IMR-90 (cell line): ENCODE results near the gene KCNJ16. TPM values are rescaled to one million over a fixed set of nuclear protein-coding genes. Genes with fewer than 3 reads are reported as not detected.

Experiments
- ATAC-seq: fragments of 200-7000 bp; cut with Tn5 transposase; 2 replicates; pipeline ENCODE4 v1.9.1; 2020; ENCODE audit warnings: low read depth, mild to moderate bottlenecking, moderate library complexity
- BruUV-seq: library from RNA; stranded (reverse); fragments of 400-500 nt; replicated peaks from 2 replicates; lab custom pipeline; 2021; lab: Mats Ljungman, UMichigan
- CTCF ChIA-PET: fragments of 300-600 bp; formaldehyde crosslinking; extraction: SDS; loops from one replicate; lab custom pipeline; 2021; ENCODE audit warnings: antibody characterized with exemption; lab: Yijun Ruan, JAX
- POLR2A ChIA-PET: fragments of 300-600 bp; sonication (Branson Sonifier 250); formaldehyde crosslinking; loops from one replicate; lab custom pipeline; 2022; ENCODE audit warnings: antibody characterized with exemption; ENCODE audit not compliant: unreplicated experiment; lab: Charles Lee
- DNase-seq: peaks from one replicate; pipeline ENCODE4 v3.0.0; 2013
- H2AFZ ChIP-seq: replicated peaks from 2 replicates; pipeline ENCODE3; 2013; ENCODE audit warnings: low read length, mild to moderate bottlenecking; ENCODE audit not compliant: poor library complexity
- H2AK5ac ChIP-seq: 2 replicates; pipeline ENCODE4 v1.6.1; 2013; ENCODE audit warnings: low read depth, low read length, inconsistent platforms
- H2AK9ac ChIP-seq: replicated peaks from 2 replicates; pipeline ENCODE3; 2013; ENCODE audit warnings: mild to moderate bottlenecking, low read depth, low read length, moderate library complexity; ENCODE audit not compliant: poor library complexity
- H2BK120ac ChIP-seq: 2 replicates; pipeline ENCODE4 v1.6.1; 2013; ENCODE audit warnings: low read depth, low read length, inconsistent platforms
- H2BK15ac ChIP-seq: 3 replicates; pipeline ENCODE4 v1.6.1; 2013; ENCODE audit warnings: low read depth, low read length, inconsistent platforms
- H2BK20ac ChIP-seq: 2 replicates; pipeline ENCODE4 v1.6.1; 2013; ENCODE audit warnings: low read depth, mild to moderate bottlenecking, inconsistent platforms, low read length, moderate library complexity
- H2BK5ac ChIP-seq: 2 replicates; pipeline ENCODE4 v1.6.1; 2013; ENCODE audit warnings: mild to moderate bottlenecking, low read depth, low read length, inconsistent platforms; ENCODE audit not compliant: poor library complexity, severe bottlenecking
- H3K14ac ChIP-seq: replicated peaks from 2 replicates; pipeline ENCODE4 v1.6.1; 2013; ENCODE audit warnings: low read depth, low read length, inconsistent platforms
- H3K18ac ChIP-seq: 2 replicates; pipeline ENCODE4 v1.6.1; 2013; ENCODE audit warnings: low read depth, low read length, control low read depth
- H3K23ac ChIP-seq: 2 replicates; pipeline ENCODE4 v1.6.1; 2013; ENCODE audit warnings: low read depth, low read length, inconsistent platforms
- H3K27ac ChIP-seq: 2 replicates; pipeline ENCODE4 v1.5.1; 2013; ENCODE audit warnings: mild to moderate bottlenecking, control low read depth, low read length; ENCODE audit not compliant: insufficient read depth
- H3K27me3 ChIP-seq: 2 replicates; pipeline ENCODE4 v1.6.1; 2013; ENCODE audit warnings: low read length; ENCODE audit not compliant: control insufficient read depth, insufficient read depth
- H3K36me3 ChIP-seq: 2 replicates; pipeline ENCODE4 v1.6.1; 2013; ENCODE audit warnings: low read length, mixed read lengths; ENCODE audit not compliant: control insufficient read depth, insufficient read depth
- H3K4ac ChIP-seq: 2 replicates; pipeline ENCODE4 v1.6.1; 2013; ENCODE audit warnings: low read depth, low read length, inconsistent platforms
- H3K4me1 ChIP-seq: 2 replicates; pipeline ENCODE4 v1.6.1; 2013; ENCODE audit warnings: low read length, mixed read lengths; ENCODE audit not compliant: control insufficient read depth, insufficient read depth
- H3K4me2 ChIP-seq: 2 replicates; pipeline ENCODE4 v1.6.1; 2013; ENCODE audit warnings: low read depth, mild to moderate bottlenecking, control low read depth, low read length, moderate library complexity
- H3K4me3 ChIP-seq: 2 replicates; pipeline ENCODE4 v1.5.1; 2013; ENCODE audit warnings: low read depth, mild to moderate bottlenecking, control low read depth, low read length, moderate library complexity; ENCODE audit not compliant: insufficient read depth
- H3K56ac ChIP-seq: 2 replicates; pipeline ENCODE4 v1.6.1; 2013; ENCODE audit warnings: low read length, inconsistent platforms; ENCODE audit not compliant: insufficient read depth; ENCODE audit errors: extremely low read depth
- H3K79me1 ChIP-seq, 2 experiments: 2 replicates each; pipeline ENCODE4 v1.6.1; 2013; ENCODE audit warnings: low read length in 2 of 2, inconsistent platforms in 1 of 2, low read depth in 1 of 2
- H3K9ac ChIP-seq: 2 replicates; pipeline ENCODE4 v1.6.1; 2013; ENCODE audit warnings: low read depth, low read length, control low read depth
- H3K9me1 ChIP-seq: 2 replicates; pipeline ENCODE4 v1.6.1; 2013; ENCODE audit warnings: low read length, inconsistent platforms; ENCODE audit not compliant: insufficient read depth
- H3K9me3 ChIP-seq: 2 replicates; pipeline ENCODE4 v1.6.1; 2013; ENCODE audit warnings: low read length; ENCODE audit not compliant: control insufficient read depth, insufficient read depth
- H4K20me1 ChIP-seq: 2 replicates; pipeline ENCODE4 v1.6.1; 2013; ENCODE audit warnings: low read length, inconsistent platforms; ENCODE audit not compliant: insufficient read depth
- H4K5ac ChIP-seq: 2 replicates; pipeline ENCODE4 v1.6.1; 2013; ENCODE audit warnings: mild to moderate bottlenecking, low read depth, low read length, control low read depth
- H4K8ac ChIP-seq, 2 experiments: 2 replicates each; pipeline ENCODE4 v1.6.1; 2013; ENCODE audit warnings: low read depth in 2 of 2, low read length in 2 of 2, control low read depth in 1 of 2, inconsistent platforms in 1 of 2
- H4K91ac ChIP-seq: 2 replicates; pipeline ENCODE4 v1.6.1; 2013; ENCODE audit warnings: low read depth, low read length, inconsistent platforms; ENCODE audit not compliant: insufficient read depth
- BHLHE40 ChIP-seq: fragments of 150-350 bp; IDR thresholded peaks from 2 replicates; pipeline ENCODE4 v1.6.1; 2016; ENCODE audit warnings: mild to moderate bottlenecking, low read depth, low read length
- CEBPB ChIP-seq: IDR thresholded peaks from 2 replicates; pipeline ENCODE4 v1.6.1; 2012; ENCODE audit warnings: low read depth, low read length, improper control_type of control experiment
- CHD1 ChIP-seq: IDR thresholded peaks from 2 replicates; pipeline ENCODE4 v1.6.1; 2012; ENCODE audit warnings: low read depth, low read length, improper control_type of control experiment
- FOS ChIP-seq: fragments of 150-350 bp; IDR thresholded peaks from 2 replicates; pipeline ENCODE4 v1.6.1; 2016; ENCODE audit warnings: low read depth, low read length
- MAZ ChIP-seq: IDR thresholded peaks from 2 replicates; pipeline ENCODE4 v1.6.1; 2012; ENCODE audit warnings: low read depth, mild to moderate bottlenecking, low read length, improper control_type of control experiment, moderate library complexity, borderline replicate concordance
- MXI1 ChIP-seq: IDR thresholded peaks from 2 replicates; pipeline ENCODE4 v1.6.1; 2012; ENCODE audit warnings: low read depth, mild to moderate bottlenecking, low read length, moderate library complexity, borderline replicate concordance
- NFE2L2 ChIP-seq: fragments of 150-350 bp; IDR thresholded peaks from 2 replicates; pipeline ENCODE4 v1.6.1; 2016; ENCODE audit warnings: low read depth, mild to moderate bottlenecking, low read length
- POLR2A ChIP-seq: IDR thresholded peaks from 2 replicates; pipeline ENCODE4 v1.6.1; 2012; ENCODE audit warnings: mild to moderate bottlenecking, low read depth, low read length
- RAD21 ChIP-seq: IDR thresholded peaks from 2 replicates; pipeline ENCODE4 v1.6.1; 2012; ENCODE audit warnings: low read length, improper control_type of control experiment
- RCOR1 ChIP-seq: IDR thresholded peaks from 2 replicates; pipeline ENCODE4 v1.6.1; 2012; ENCODE audit warnings: mild to moderate bottlenecking, low read length, improper control_type of control experiment; ENCODE audit not compliant: insufficient replicate concordance
- RFX5 ChIP-seq: IDR thresholded peaks from 2 replicates; pipeline ENCODE4 v1.8.0; 2012; ENCODE audit warnings: low read depth, mild to moderate bottlenecking, low read length, moderate library complexity
- WGBS, 2 experiments: methylation state at CpG; one replicate each; pipeline versions ENCODE4 v1.1.5 to v1.1.7; 2013; ENCODE audit warnings: missing lambda C conversion rate in 2 of 2; ENCODE audit not compliant: insufficient read length in 1 of 2; ENCODE audit errors: extremely low coverage in 2 of 2; 5-methylcytosine and 5-hydroxymethylcytosine counted together
- dilution Hi-C: fragments of 300-500 bp; cut with HindIII; formaldehyde crosslinking; loops from one replicate; pipeline ENCODE4 v1.14.3; 2018; ENCODE audit warnings: low sequenced_read_pairs; ENCODE audit not compliant: unreplicated experiment
- in situ Hi-C: fragments of 300-500 bp; cut with MboI; formaldehyde crosslinking; loops from 3 replicates; pipeline ENCODE4 v1.14.3; 2019; ENCODE audit warnings: low sequenced_read_pairs, inconsistent platforms, mixed read lengths
- intact Hi-C: fragments of 100-400 bp; cut with micrococcal nuclease; formaldehyde crosslinking; loops from 2 replicates; pipeline ENCODE4 v1.10.0; 2022
- polyA plus RNA-seq, 3 experiments: library from polyadenylated mRNA; depleted of rRNA; stranded (reverse); fragments of >200 nt; gene quantifications; 2 replicates each; pipeline ENCODE4 v1.2.3, GENCODE V29; 2012; ENCODE audit warnings: low replicate concordance in 1 of 3
- total RNA-seq: library from RNA; depleted of rRNA; stranded (reverse); fragments of >200 nt; gene quantifications from 2 replicates; pipeline ENCODE4 v1.2.3, GENCODE V29; 2012
- TF ChIP-seq, protein P1 (sequence below): conservative IDR thresholded peaks from 2 replicates; pipeline ENCODE4 v1.5.1; 2012; ENCODE audit warnings: mild to moderate bottlenecking, low read depth, low read length, improper control_type of control experiment
- TF ChIP-seq, protein P2 (sequence below): fragments of 150-350 bp; IDR thresholded peaks from 2 replicates; pipeline ENCODE4 v1.6.1; 2016; ENCODE audit warnings: low read depth, mild to moderate bottlenecking, low read length, moderate library complexity, borderline replicate concordance

Gene KCNJ16
- total and polyA plus RNA-seq, 2 of the 4 experiments (the other 2 are of a cell fraction): not detected

DNA sequence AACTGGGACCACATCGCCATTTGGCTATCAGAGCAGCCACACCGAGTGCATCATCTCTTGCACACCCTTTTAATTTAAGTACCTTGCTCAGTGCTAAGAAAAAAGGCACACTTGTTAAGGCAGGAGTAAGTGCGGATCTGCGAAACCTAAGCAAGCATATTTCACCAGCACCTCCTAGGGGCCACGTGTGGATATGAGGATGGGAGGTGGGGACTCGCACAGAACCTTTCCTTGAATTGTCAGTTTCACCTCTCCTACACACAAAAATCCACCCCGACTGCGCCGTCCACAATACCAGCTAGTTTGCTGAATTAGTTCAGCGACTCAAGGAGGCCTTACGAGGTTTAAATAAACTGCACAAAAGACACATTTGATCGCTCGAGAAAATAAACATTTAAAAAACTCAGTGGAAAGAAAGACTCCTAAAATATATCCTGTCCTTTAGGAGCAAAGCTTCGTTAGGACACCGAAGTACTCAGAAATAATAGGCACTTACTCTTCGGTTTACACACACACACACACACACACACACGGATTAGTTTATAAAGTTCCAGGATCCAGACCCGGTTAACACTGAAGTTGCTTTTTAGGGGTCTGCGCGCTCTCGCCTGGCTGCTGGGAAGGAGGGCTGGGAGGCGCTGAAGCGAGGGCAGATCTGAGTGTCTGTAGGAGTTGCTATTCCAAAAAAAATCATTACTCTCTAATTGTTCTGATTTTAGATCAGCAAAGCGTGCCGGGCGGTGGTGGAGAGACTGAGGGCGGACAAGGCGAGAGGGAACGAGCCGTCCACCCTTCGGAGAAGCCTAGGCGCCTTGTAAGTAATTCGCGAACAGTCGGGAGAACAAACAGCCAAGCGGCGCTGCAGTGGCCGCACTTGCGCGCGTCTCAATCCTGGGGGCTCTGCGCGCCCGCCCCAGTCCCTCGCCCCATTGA is 93.3 kb downstream of the KCNJ16 start:
- intact Hi-C loops: loop anchor here (1.0 to 5.0 kb wide), 8 partner anchors 239 to 841 kb away; partner anchors contain the start of gene ABCA5
- DNase-seq (peak; percentile 81), ATAC-seq (peak; percentile 33)
- H3K18ac ChIP-seq: peak overlapping the region; percentile 17; the same call in 1 of the 2 replicates
- ChIA-PET POLR2A (no interaction called here), CTCF (interaction anchor here (0.6 to 1.5 kb wide), 6 partner anchors 24 to 580 kb away, joined by 3 to 5 read pairs (median 4); no protein-coding TSS in a partner anchor)
- H4K91ac ChIP-seq: no peak overlapping the region
- H2BK120ac ChIP-seq: peak overlapping the region; percentile 41
- peak overlapping the region; percentile 47 for H3K14ac ChIP-seq
- in situ Hi-C loops: loop anchor here (10.0 kb wide), 1 partner anchor 386 kb away; no protein-coding TSS in a partner anchor
- peak overlapping the region; percentile 85 for H3K9ac ChIP-seq
- peak overlapping the region; percentile 29; the same call in 1 of the 2 replicates for H3K23ac ChIP-seq
- no peaks in the 10 kb centered on the region for H3K79me1 ChIP-seq
- H2BK20ac ChIP-seq: no peak overlapping the region
- H3K56ac ChIP-seq: 0 out of 2 replicates have a peak overlapping the region, but pooled peaks have one; percentile 22
- no peaks in the 10 kb centered on the region for H3K36me3 ChIP-seq
- dilution Hi-C loops: no loop called here
- H4K5ac ChIP-seq: peak overlapping the region; percentile 3; the same call in 1 of the 2 replicates
- H3K4me2 ChIP-seq: peak overlapping the region; percentile 64
- no peaks in the 10 kb centered on the region for H3K9me1 ChIP-seq
- 0% methylated on average over 17 of the region's 45 CpGs; no CpG with 5 or more reads in 1 of the 2 experiments for WGBS, 2 experiments
- H2BK15ac ChIP-seq: peak overlapping the region; percentile 3; the same call in 1 of the 3 replicates
- peak overlapping the region; percentile 73 for H3K4me3 ChIP-seq
- peak overlapping the region; percentile 70 for H3K27ac ChIP-seq
- H2AFZ ChIP-seq: peak overlapping the region; percentile 86
- BruUV-seq: TSS peak; percentile 70
- H4K8ac ChIP-seq: peak overlapping the region; percentile 2 to 37; a peak in 1 of 4 replicates
- peak overlapping the region; percentile 13; the same call in 1 of the 2 replicates for H3K4ac ChIP-seq
- no peaks in the 10 kb centered on the region for H3K9me3 ChIP-seq
- H4K20me1 ChIP-seq: no peaks in the 10 kb centered on the region
- peak overlapping the region; percentile 18 for H2AK9ac ChIP-seq
- H2AK5ac ChIP-seq: no peak overlapping the region
- H3K27me3 ChIP-seq: no peaks in the 10 kb centered on the region
- H3K4me1 ChIP-seq: no peaks in the 10 kb centered on the region
- H2BK5ac ChIP-seq: no peak overlapping the region
- TF ChIP-seq FOS (no peak), RFX5 (no peak), MAZ (0 out of 2 replicates have a peak, but pooled peaks have one; percentile 14), RAD21 (peak; percentile 74), CHD1 (no peak), POLR2A (no peak), CEBPB (no peak), MXI1 (peak; percentile 40; the same call in 1 of the 2 replicates), RCOR1 (no peak), BHLHE40 (no peak), NFE2L2 (no peak)
- TF ChIP-seq, protein P1, sequence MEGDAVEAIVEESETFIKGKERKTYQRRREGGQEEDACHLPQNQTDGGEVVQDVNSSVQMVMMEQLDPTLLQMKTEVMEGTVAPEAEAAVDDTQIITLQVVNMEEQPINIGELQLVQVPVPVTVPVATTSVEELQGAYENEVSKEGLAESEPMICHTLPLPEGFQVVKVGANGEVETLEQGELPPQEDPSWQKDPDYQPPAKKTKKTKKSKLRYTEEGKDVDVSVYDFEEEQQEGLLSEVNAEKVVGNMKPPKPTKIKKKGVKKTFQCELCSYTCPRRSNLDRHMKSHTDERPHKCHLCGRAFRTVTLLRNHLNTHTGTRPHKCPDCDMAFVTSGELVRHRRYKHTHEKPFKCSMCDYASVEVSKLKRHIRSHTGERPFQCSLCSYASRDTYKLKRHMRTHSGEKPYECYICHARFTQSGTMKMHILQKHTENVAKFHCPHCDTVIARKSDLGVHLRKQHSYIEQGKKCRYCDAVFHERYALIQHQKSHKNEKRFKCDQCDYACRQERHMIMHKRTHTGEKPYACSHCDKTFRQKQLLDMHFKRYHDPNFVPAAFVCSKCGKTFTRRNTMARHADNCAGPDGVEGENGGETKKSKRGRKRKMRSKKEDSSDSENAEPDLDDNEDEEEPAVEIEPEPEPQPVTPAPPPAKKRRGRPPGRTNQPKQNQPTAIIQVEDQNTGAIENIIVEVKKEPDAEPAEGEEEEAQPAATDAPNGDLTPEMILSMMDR: peak; percentile 75
- TF ChIP-seq, protein P2, sequence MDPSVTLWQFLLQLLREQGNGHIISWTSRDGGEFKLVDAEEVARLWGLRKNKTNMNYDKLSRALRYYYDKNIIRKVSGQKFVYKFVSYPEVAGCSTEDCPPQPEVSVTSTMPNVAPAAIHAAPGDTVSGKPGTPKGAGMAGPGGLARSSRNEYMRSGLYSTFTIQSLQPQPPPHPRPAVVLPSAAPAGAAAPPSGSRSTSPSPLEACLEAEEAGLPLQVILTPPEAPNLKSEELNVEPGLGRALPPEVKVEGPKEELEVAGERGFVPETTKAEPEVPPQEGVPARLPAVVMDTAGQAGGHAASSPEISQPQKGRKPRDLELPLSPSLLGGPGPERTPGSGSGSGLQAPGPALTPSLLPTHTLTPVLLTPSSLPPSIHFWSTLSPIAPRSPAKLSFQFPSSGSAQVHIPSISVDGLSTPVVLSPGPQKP: no peak
